ENCODE measurements around the gene USP7. TPM values are rescaled to one million over a fixed set of nuclear protein-coding genes. Genes with fewer than 3 reads are reported as not detected.
"Not testable (repeated sequence)": the region's sequence is repeated elsewhere in the genome, so short reads cannot be mapped to it uniquely, and the experiment has no call there.

The USP7 gene
- total RNA-seq, 2 donors from 2014 or later, result 60.2 to 84.9 TPM

- no peak for DNase-seq (ENCODE audit: low spot score)
- Histone ChIP-seq H3K27me3 (replicated peaks; ENCODE audit: insufficient read depth) (no peaks in the 10 kb centered on the region), H3K27ac (no peak overlapping the region), H3K36me3 (no peaks in the 10 kb centered on the region), H3K4me3 (no peak overlapping the region), H3K9me3 (no peaks in the 10 kb centered on the region), H3K4me1 (replicated peaks) (no peaks in the 10 kb centered on the region)
- intact Hi-C loops (cut with DNase I), result no loop called here
- WGBS, result 89% methylated on average over 15 of the region's 15 CpGs
- TF ChIP-seq POLR2A (IDR thresholded peaks at IDR 0.05) (no peak), CTCF (IDR thresholded peaks at IDR 0.05) (no peak), POLR2AphosphoS5 (IDR thresholded peaks at IDR 0.05) (no peak)
Observed at GRCh38 chr16:8847623-8848022, 116.1 kb downstream of the USP7 start.

- H3K27me3 ChIP-seq (replicated peaks; ENCODE audit: insufficient read depth), result no peaks in the 10 kb centered on the region
- WGBS, result 83% methylated on average over 13 of the region's 13 CpGs
- no peaks in the 10 kb centered on the region for H3K36me3 ChIP-seq
- no peak for DNase-seq (ENCODE audit: low spot score)
- no peak for TF ChIP-seq POLR2A (IDR thresholded peaks at IDR 0.05)
- no peak for TF ChIP-seq POLR2AphosphoS5 (IDR thresholded peaks at IDR 0.05)
- TF ChIP-seq CTCF (IDR thresholded peaks at IDR 0.05), result no peak
- H3K27ac ChIP-seq, result no peak overlapping the region
- intact Hi-C loops (cut with DNase I), result no loop called here
- H3K4me3 ChIP-seq, result no peak overlapping the region
- no peaks in the 10 kb centered on the region for H3K4me1 ChIP-seq (replicated peaks)
- no peaks in the 10 kb centered on the region for H3K9me3 ChIP-seq
Observed at GRCh38 chr16:8847145-8847544, 116.6 kb downstream of the USP7 start.

GRCh38 chr16:8846401-8846932 is 117.2 kb downstream of the USP7 start:
- Histone ChIP-seq H3K27ac (no peak overlapping the region), H3K36me3 (no peaks in the 10 kb centered on the region), H3K9me3 (no peaks in the 10 kb centered on the region), H3K27me3 (replicated peaks; ENCODE audit: insufficient read depth) (no peaks in the 10 kb centered on the region), H3K4me3 (no peak overlapping the region), H3K4me1 (replicated peaks) (no peaks in the 10 kb centered on the region)
- intact Hi-C loops (cut with DNase I), result no loop called here
- TF ChIP-seq POLR2AphosphoS5 (IDR thresholded peaks at IDR 0.05), result no peak
- TF ChIP-seq POLR2A (IDR thresholded peaks at IDR 0.05), result no peak
- TF ChIP-seq CTCF (IDR thresholded peaks at IDR 0.05), result no peak
- WGBS, result 87% methylated on average over 10 of the region's 10 CpGs
- DNase-seq (ENCODE audit: low spot score), result no peak

GRCh38 chr16:8845699-8846298 is 117.9 kb downstream of the USP7 start:
- 96% methylated on average over 7 of the region's 7 CpGs for WGBS
- Histone ChIP-seq H3K9me3 (no peaks in the 10 kb centered on the region), H3K27me3 (replicated peaks; ENCODE audit: insufficient read depth) (no peaks in the 10 kb centered on the region), H3K4me1 (replicated peaks) (no peaks in the 10 kb centered on the region), H3K27ac (no peak overlapping the region), H3K4me3 (no peak overlapping the region), H3K36me3 (no peaks in the 10 kb centered on the region)
- TF ChIP-seq POLR2A (IDR thresholded peaks at IDR 0.05), result no peak
- TF ChIP-seq POLR2AphosphoS5 (IDR thresholded peaks at IDR 0.05), result no peak
- TF ChIP-seq CTCF (IDR thresholded peaks at IDR 0.05), result no peak
- intact Hi-C loops (cut with DNase I), result no loop called here
- DNase-seq (ENCODE audit: low spot score), result no peak

- WGBS, result 72% methylated on average over 12 of the region's 12 CpGs
- H3K4me3 ChIP-seq; DNase-seq (ENCODE audit: low spot score): not testable (repeated sequence)
Observed at GRCh38 chr16:8843296-8843695, 120.4 kb downstream of the USP7 start.

More at GRCh38 chr16:8843296-8843695, 120.4 kb downstream of the USP7 start:
- H3K36me3 ChIP-seq; H3K27ac ChIP-seq; H3K9me3 ChIP-seq; intact Hi-C loops (cut with DNase I); H3K27me3 ChIP-seq (replicated peaks; ENCODE audit: insufficient read depth); H3K4me1 ChIP-seq (replicated peaks): not testable (repeated sequence)

Other genes with a start within 250 kb of the USP7 start
- 10 to 100 TPM in 1 of 2 donors, 1 to 10 TPM in 1; 7.2 to 10.1 TPM for gene TMEM186, start 166.3 kb downstream of the USP7 start, total RNA-seq
- gene PMM2, start 166.1 kb downstream of the USP7 start, total RNA-seq, result 10 to 100 TPM; 30.6 to 39.2 TPM
- gene CARHSP1, start 94.9 kb downstream of the USP7 start, total RNA-seq, result 100 to 1,000 TPM in 1 of 2 donors, 10 to 100 TPM in 1; 51.0 to 146 TPM
- gene LITAFD, start 81.6 kb downstream of the USP7 start, total RNA-seq, result 1 to 10 TPM in 1 of 2 donors, not detected in 1; 2.3 TPM
- 10 to 100 TPM; 45.5 to 68.6 TPM for gene HAPSTR1, start 127.7 kb upstream of the USP7 start, total RNA-seq

All from prostate gland (tissue), 2 donors.